Fibroblast of lung (primary cell): ENCODE data around the gene LBX1.

Source experiments
- CTCF ChIP-seq, 2 donors: IDR thresholded peaks in 1 of 2; conservative IDR thresholded peaks in 1 of 2; 1 replicate in 1 of 2; 2 replicates in 1 of 2; pipeline ENCODE4 v1.5.1; 2011 to 2012; ENCODE audit warnings: low read length in 2 of 2, control low read depth in 1 of 2, inconsistent platforms in 1 of 2, low read depth in 1 of 2, mild to moderate bottlenecking in 1 of 2
- EZH2 ChIP-seq: IDR thresholded peaks from 2 replicates; pipeline ENCODE4 v1.5.1; 2012; ENCODE audit warnings: low read length, control low read depth, mild to moderate bottlenecking; ENCODE audit errors: missing control alignments

- no peak for TF ChIP-seq CTCF (conservative IDR thresholded peaks at IDR 0.05 in 1 of 2, IDR thresholded peaks at IDR 0.05 in 1 of 2; ENCODE audit: low read depth in 1 of 2, low read length in 2 of 2)
- no peak for TF ChIP-seq EZH2
Measured at GRCh38 chr10:101244321-101245050, 15.2 kb upstream of the LBX1 start.
